Fibroblast of gingiva (primary cell): Measurements from ENCODE around the gene ZNF107.
"Not testable (repeated sequence)": the region's sequence is repeated elsewhere in the genome, so short reads cannot be mapped to it uniquely, and the experiment has no call there.

Experiments
- DNase-seq: peaks from one replicate; pipeline ENCODE4 v3.0.0-alpha.2; 2011; ENCODE audit warnings: low read depth

The ZNF107 gene

GRCh38 chr7:64736575-64736974 is 70.6 kb downstream of the ZNF107 start:
- no peak for DNase-seq

GRCh38 chr7:64738403-64738802 is 72.5 kb downstream of the ZNF107 start:
- DNase-seq, result not testable (repeated sequence)

GRCh38 chr7:64738953-64739352 is 73.0 kb downstream of the ZNF107 start:
- not testable (repeated sequence) for DNase-seq

- no peak for DNase-seq
Observed at GRCh38 chr7:64744680-64745079, 78.7 kb downstream of the ZNF107 start.

DNA sequence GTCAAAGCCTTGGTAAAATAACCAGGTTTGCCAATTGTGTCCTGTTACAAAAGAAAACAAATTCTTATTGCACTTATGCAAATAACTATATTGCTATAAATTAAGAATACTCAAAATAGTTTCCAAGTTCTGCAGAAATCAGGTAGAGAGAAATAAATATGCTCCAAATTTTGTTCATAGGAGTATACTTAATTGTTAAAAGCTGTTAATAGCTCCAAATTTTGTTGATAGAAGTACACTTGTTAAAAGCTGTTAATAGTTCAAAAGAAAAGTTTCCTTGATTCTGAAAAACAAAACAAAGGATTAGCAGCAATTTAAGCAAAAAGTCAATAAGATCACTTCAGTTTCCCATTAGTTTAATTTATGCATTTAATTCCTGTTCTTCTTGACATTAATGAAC is 81.9 kb downstream of the ZNF107 start:
- DNase-seq, result no peak

DNA sequence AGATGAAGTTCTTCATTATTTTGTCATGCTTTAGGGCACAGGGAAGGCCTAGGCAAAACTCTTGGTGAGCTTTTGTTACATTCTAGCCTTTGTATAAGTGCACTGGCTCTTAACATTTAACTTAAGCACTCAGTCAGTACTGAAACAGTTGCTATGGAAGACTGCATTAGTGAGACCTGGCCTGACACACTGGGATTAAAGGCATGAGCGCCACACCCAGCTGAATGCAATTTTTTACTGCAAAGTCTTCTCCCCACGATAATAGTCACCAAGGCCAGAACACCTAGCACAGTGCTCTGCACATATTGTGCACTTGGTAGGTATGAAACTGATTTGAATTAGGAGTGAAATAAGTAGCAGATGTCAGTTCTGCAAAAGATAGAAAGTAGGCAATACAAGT is 87.1 kb downstream of the ZNF107 start:
- no peak for DNase-seq

GRCh38 chr7:64755865-64756264 is 89.9 kb downstream of the ZNF107 start:
- no peak for DNase-seq

GRCh38 chr7:64758151-64758550 is 92.2 kb downstream of the ZNF107 start:
- DNase-seq, result no peak
